Measurements from ENCODE around the gene AKAP7. TPM values are rescaled to one million over a fixed set of nuclear protein-coding genes. Genes with fewer than 3 reads are reported as not detected.

The AKAP7 gene
- total and polyA plus RNA-seq, 2 donors (not counting 3 experiments of a cell fraction or from before 2014, with no cell fraction given): 0.76 to 3.3 TPM

DNA sequence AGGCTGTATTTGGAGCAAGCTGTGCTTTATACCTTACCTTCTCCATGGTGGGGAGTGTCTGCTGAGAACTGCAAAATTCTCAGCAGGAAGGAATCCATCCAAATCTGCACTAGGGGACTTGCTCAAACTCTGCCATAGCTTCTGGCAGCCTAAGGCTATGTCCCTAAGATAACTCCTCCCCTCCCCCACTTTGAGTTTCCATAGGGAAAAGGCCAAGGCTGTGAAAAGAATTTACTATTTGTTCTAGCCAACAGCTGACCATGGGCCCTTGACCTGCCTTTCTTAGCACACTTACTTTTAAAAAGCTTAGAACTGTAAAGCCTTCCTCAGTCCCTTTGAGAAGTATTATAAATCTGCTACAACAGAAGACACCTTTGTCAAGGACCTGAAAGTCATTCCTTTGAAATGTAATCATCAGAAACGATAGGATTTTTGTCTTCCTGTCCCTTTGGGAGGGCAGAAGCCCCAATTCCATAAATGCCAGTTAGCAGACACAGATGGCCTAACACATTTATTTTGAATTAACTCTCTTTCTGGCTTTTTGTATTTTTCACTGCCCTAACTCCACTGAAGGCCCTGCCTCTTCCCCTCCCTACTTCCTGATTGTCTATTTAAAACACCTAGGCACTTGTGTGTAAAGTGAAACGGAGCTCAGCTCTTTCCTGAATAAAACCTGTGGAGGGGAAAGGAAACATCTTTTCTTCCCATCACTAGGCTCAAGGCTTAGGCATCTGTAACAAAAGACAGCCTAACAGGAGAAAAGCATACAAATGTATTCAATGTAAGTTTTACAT lies 157.1 kb downstream of the AKAP7 start:
- H3K4me2 ChIP-seq (ENCODE audit: insufficient read depth, low read length): no peak overlapping the region
- H3K27ac ChIP-seq (ENCODE audit: insufficient read depth, low read depth, low read length): no peak overlapping the region
- no peaks in the 10 kb centered on the region for H3K9me3 ChIP-seq (replicated peaks; ENCODE audit: control insufficient read depth, insufficient read depth, low read length)
- no TSS peak for BruUV-seq (replicated peaks)
- no peaks in the 10 kb centered on the region for H4K20me1 ChIP-seq (replicated peaks; ENCODE audit: control insufficient read depth, extremely low read depth, insufficient read depth, low read length)
- H3K4me1 ChIP-seq (ENCODE audit: control insufficient read depth, extremely low read depth, insufficient read depth, low read length): no peaks in the 10 kb centered on the region
- intact Hi-C loops (cut with micrococcal nuclease): no loop called here
- no peak for DNase-seq (ENCODE audit: low read depth, low spot score)
- H3K9ac ChIP-seq (replicated peaks; ENCODE audit: extremely low read depth, insufficient read depth, low read length): no peak overlapping the region
- no peaks in the 10 kb centered on the region for H3K27me3 ChIP-seq (ENCODE audit: control insufficient read depth in 2 of 2, insufficient read depth in 2 of 2, low read length in 2 of 2)
- H3K4me3 ChIP-seq (replicated peaks in 1 of 3; ENCODE audit: insufficient read depth in 1 of 3, low read depth in 1 of 3, low read length in 3 of 3): no peak overlapping the region
- no peaks in the 10 kb centered on the region for H3K36me3 ChIP-seq (ENCODE audit: control insufficient read depth in 2 of 2, extremely low read depth in 1 of 2, insufficient read depth in 2 of 2, low read length in 2 of 2)
- H3K79me2 ChIP-seq (ENCODE audit: control insufficient read depth, insufficient read depth, low read length): no peaks in the 10 kb centered on the region
- ChIA-PET CTCF (interaction anchor here (0.9 kb wide), 1 partner anchor 38 kb away, joined by 3 read pairs; no protein-coding TSS in a partner anchor), POLR2A (no interaction called here)
- dilution Hi-C loops (cut with MboI; ENCODE audit: extremely low pct_ligation_motif_present, low sequenced_read_pairs): no loop called here
- TF ChIP-seq, protein P1, sequence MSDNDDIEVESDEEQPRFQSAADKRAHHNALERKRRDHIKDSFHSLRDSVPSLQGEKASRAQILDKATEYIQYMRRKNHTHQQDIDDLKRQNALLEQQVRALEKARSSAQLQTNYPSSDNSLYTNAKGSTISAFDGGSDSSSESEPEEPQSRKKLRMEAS (IDR thresholded peaks at IDR 0.05; ENCODE audit: insufficient read depth, insufficient read length): no peak
- TF ChIP-seq POLR2A (IDR thresholded peaks at IDR 0.05; ENCODE audit: low read depth, low read length) (no peak), MYC (IDR thresholded peaks at IDR 0.05; ENCODE audit: low read depth, low read length) (no peak), GATA2 (IDR thresholded peaks at IDR 0.05; ENCODE audit: insufficient read depth, insufficient read length, low read depth, low read length) (no peak)
- TF ChIP-seq, protein P2, sequence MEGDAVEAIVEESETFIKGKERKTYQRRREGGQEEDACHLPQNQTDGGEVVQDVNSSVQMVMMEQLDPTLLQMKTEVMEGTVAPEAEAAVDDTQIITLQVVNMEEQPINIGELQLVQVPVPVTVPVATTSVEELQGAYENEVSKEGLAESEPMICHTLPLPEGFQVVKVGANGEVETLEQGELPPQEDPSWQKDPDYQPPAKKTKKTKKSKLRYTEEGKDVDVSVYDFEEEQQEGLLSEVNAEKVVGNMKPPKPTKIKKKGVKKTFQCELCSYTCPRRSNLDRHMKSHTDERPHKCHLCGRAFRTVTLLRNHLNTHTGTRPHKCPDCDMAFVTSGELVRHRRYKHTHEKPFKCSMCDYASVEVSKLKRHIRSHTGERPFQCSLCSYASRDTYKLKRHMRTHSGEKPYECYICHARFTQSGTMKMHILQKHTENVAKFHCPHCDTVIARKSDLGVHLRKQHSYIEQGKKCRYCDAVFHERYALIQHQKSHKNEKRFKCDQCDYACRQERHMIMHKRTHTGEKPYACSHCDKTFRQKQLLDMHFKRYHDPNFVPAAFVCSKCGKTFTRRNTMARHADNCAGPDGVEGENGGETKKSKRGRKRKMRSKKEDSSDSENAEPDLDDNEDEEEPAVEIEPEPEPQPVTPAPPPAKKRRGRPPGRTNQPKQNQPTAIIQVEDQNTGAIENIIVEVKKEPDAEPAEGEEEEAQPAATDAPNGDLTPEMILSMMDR (IDR thresholded peaks at IDR 0.05; ENCODE audit: extremely low read depth in 1 of 2, insufficient read depth in 1 of 2, low read depth in 1 of 2, low read length in 2 of 2): no peak
- no peak for FAIRE-seq
- no peak overlapping the region for H2AFZ ChIP-seq (ENCODE audit: low read depth, low read length)
- no peaks in the 10 kb centered on the region for H3K9me1 ChIP-seq (replicated peaks; ENCODE audit: control insufficient read depth, extremely low read depth, insufficient read depth, low read length)
